H1 (cell line): ENCODE results near the gene CHD2. TPM values are rescaled to one million over a fixed set of nuclear protein-coding genes. Genes with fewer than 3 reads are reported as not detected.

Source experiments
- HDAC2 ChIP-seq, 2 experiments: fragments of 300-600 bp in 1 of 2; sonication (generic) in 1 of 2; IDR thresholded peaks; 2 replicates each; pipeline ENCODE4 v1.6.1; 2011 to 2012; ENCODE audit warnings: low read depth in 2 of 2, low read length in 2 of 2, mild to moderate bottlenecking in 2 of 2, moderate library complexity in 2 of 2, borderline replicate concordance in 1 of 2, inconsistent platforms in 1 of 2
- polyA plus RNA-seq, 7 experiments: library from polyadenylated mRNA; depleted of rRNA in 3 of 7; stranded (reverse) in 5 of 7; unstranded in 2 of 7; fragments of >200 nt in 5 of 7; fragments of 200-250 nt in 2 of 7; gene quantifications; 1 replicate in 5 of 7; 2 replicates in 1 of 7; 4 replicates in 1 of 7; pipeline versions ENCODE4 v1.2.1 to v1.2.3, GENCODE V29; 2011 to 2013; ENCODE audit warnings: missing spikeins in 2 of 7, mixed read lengths in 2 of 7
- total RNA-seq: library from RNA; stranded (reverse); fragmentation: NEBNext Ultra II Directional; extraction: Animal tissue kit (Norgen Biotek cat#: 25700); gene quantifications from 2 replicates; pipeline ENCODE4 v1.2.1, GENCODE V29; 2021

Gene CHD2
- total and polyA plus RNA-seq, 2 of the 8 experiments (the other 6 are each of a cell fraction or from before 2014, with no cell fraction given) = 28.8 to 70.0 TPM

DNA sequence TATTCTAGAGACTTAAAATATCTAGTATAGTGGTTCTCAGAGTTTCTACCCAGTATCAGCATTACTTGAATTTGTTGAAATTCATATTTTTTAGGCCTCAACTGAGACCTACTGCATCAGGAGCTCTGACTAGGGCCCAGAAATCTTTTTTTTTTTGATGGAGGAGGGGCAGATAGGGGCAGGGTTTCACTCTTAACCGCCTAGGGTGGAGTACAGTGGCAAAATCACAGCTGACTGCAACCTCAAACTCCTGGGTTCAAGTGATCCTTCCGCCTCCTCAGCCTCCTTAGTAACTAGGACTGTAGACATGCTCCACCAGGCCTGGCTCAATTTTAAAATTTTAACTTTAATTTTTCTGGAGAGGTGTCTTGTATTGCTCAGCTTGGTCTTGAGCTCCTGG, 36.6 kb downstream of the CHD2 start (continued):
- TF ChIP-seq HDAC2 (IDR thresholded peaks at IDR 0.05; ENCODE audit: borderline replicate concordance in 1 of 2, low read depth in 2 of 2, low read length in 2 of 2) = no peak
